Hindlimb muscle (tissue), 1 donor: Measurements from ENCODE around the gene KDM4C. TPM values are rescaled to one million over a fixed set of nuclear protein-coding genes. Genes with fewer than 3 reads are reported as not detected.
"Not testable (repeated sequence)": the region's sequence is repeated elsewhere in the genome, so short reads cannot be mapped to it uniquely, and the experiment has no call there.

Experiments used
- DNase-seq: peaks from one replicate; pipeline ENCODE4 v3.0.0-alpha.2; 2013
- polyA plus RNA-seq: library from polyadenylated mRNA; unstranded; fragments of 120-200 nt; gene quantifications from one replicate; pipeline ENCODE4 v1.2.1, GENCODE V29; 2013; ENCODE audit not compliant: insufficient read length

The KDM4C gene
- 14.2 TPM for polyA plus RNA-seq

- DNase-seq, result peak; percentile 99
These were observed at the start of gene KDM4C for GRCh38 chr9:6757456-6758247. TSS of gene KDM4C (plus strand) at chr9:6757973. CDS start at chr9:6792989, 35,016 bp downstream.

GRCh38 chr9:6708732-6709131 lies 49.0 kb upstream of the KDM4C start:
- DNase-seq, result no peak

- no peak for DNase-seq
These were observed 46.4 kb upstream of the KDM4C start for GRCh38 chr9:6711403-6711802.

- no peak for DNase-seq
These were observed 45.7 kb upstream of the KDM4C start for GRCh38 chr9:6712041-6712440.

GRCh38 chr9:6714176-6714575 lies 43.6 kb upstream of the KDM4C start:
- no peak for DNase-seq

GRCh38 chr9:6715153-6715754 lies 42.5 kb upstream of the KDM4C start:
- not testable (repeated sequence) for DNase-seq

- peak; percentile 40 for DNase-seq
These were observed 41.8 kb upstream of the KDM4C start for GRCh38 chr9:6715755-6716643.

GRCh38 chr9:6716766-6717165 lies 41.0 kb upstream of the KDM4C start:
- no peak for DNase-seq

GRCh38 chr9:6723881-6724420 lies 33.8 kb upstream of the KDM4C start:
- DNase-seq, result no peak

- DNase-seq, result no peak
These were observed 24.5 kb upstream of the KDM4C start for GRCh38 chr9:6733257-6733656.

GRCh38 chr9:6733831-6734230 lies 23.9 kb upstream of the KDM4C start:
- no peak for DNase-seq

- no peak for DNase-seq
These were observed 22.4 kb upstream of the KDM4C start for GRCh38 chr9:6735422-6735821.

- no peak for DNase-seq
These were observed 18.6 kb upstream of the KDM4C start for GRCh38 chr9:6739218-6739617.

- DNase-seq, result not testable (repeated sequence)
These were observed 8.9 kb upstream of the KDM4C start for GRCh38 chr9:6748861-6749260.

- not testable (repeated sequence) for DNase-seq
These were observed 2.9 kb upstream of the KDM4C start for GRCh38 chr9:6754861-6755260.

- no peak for DNase-seq
These were observed 679 bp upstream of the KDM4C start for GRCh38 chr9:6757132-6757455.

GRCh38 chr9:6758248-6758497 lies 400 bp downstream of the KDM4C start:
- no peak for DNase-seq

- peak; percentile 60 for DNase-seq
These were observed 868 bp downstream of the KDM4C start for GRCh38 chr9:6758498-6759184.

GRCh38 chr9:6759185-6759977 lies 1.6 kb downstream of the KDM4C start:
- DNase-seq, result no peak

- DNase-seq, result no peak
These were observed 3.5 kb downstream of the KDM4C start for GRCh38 chr9:6761306-6761705.

- DNase-seq, result no peak
These were observed 5.5 kb downstream of the KDM4C start for GRCh38 chr9:6763244-6763643.

GRCh38 chr9:6764011-6764410 lies 6.2 kb downstream of the KDM4C start:
- no peak for DNase-seq
